ENCODE results near the gene EHD2. TPM values are rescaled to one million over a fixed set of nuclear protein-coding genes. Genes with fewer than 3 reads are reported as not detected.
A peak's percentile ranks its signal among the peaks of the same experiment; 100 is the strongest.

Gene EHD2
- total RNA-seq, 4 donors from 2014 or later = 149 to 383 (median 159) TPM

DNA sequence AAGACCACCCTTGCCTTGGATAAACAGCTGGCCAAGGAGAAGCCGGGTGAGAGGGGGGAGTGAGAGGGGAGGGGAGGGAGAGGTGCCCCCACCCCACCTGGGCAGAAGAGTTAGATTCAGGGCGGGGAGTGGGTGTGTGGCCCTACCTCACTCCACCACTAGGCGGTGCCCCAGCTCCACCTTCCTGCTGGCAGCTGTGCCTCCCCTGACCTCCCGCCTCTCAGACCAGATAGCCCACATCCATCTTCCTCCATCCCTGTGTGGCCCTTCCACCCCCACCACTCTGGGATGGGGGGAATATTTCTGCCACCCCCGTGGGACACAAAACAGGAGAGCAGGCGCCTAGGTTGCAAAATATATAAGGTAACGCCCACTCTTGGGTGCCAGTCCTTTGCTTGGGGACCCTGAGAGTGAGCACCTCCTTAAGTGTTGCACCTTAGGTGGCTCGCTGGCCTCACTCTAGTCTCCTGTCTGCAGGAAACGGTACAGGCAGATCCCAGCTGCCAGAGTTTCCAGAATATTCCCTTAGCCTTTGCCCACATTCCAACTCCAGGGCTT, 13.8 kb upstream of the EHD2 start:
- ATAC-seq = no peak
- Histone ChIP-seq H3K36me3 (peaks cover 0 to 72% of the 10 kb centered on the region in 2 donors), H3K27ac (peak overlapping the region in 3 of 4 donors; percentile 62 to 80 (median 73)), H3K9me3 (no peaks in the 10 kb centered on the region), H3K4me3 (no peak overlapping the region), H3K27me3 (no peaks in the 10 kb centered on the region), H3K4me1 (peaks cover 0 to 33% (median 0%) of the 10 kb centered on the region in 3 donors)
- TF ChIP-seq, protein P1, sequence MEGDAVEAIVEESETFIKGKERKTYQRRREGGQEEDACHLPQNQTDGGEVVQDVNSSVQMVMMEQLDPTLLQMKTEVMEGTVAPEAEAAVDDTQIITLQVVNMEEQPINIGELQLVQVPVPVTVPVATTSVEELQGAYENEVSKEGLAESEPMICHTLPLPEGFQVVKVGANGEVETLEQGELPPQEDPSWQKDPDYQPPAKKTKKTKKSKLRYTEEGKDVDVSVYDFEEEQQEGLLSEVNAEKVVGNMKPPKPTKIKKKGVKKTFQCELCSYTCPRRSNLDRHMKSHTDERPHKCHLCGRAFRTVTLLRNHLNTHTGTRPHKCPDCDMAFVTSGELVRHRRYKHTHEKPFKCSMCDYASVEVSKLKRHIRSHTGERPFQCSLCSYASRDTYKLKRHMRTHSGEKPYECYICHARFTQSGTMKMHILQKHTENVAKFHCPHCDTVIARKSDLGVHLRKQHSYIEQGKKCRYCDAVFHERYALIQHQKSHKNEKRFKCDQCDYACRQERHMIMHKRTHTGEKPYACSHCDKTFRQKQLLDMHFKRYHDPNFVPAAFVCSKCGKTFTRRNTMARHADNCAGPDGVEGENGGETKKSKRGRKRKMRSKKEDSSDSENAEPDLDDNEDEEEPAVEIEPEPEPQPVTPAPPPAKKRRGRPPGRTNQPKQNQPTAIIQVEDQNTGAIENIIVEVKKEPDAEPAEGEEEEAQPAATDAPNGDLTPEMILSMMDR (IDR thresholded peaks at IDR 0.05) = peak in 3 of 4 experiments; percentile 80 to 85 (median 80)
- no peak for TF ChIP-seq POLR2A (IDR thresholded peaks at IDR 0.05)
- WGBS, 2 donors (ENCODE audit: low coverage in 1 of 2) = 60 to 90% methylated on average over 1 to 2 of the region's 9 CpGs

DNA sequence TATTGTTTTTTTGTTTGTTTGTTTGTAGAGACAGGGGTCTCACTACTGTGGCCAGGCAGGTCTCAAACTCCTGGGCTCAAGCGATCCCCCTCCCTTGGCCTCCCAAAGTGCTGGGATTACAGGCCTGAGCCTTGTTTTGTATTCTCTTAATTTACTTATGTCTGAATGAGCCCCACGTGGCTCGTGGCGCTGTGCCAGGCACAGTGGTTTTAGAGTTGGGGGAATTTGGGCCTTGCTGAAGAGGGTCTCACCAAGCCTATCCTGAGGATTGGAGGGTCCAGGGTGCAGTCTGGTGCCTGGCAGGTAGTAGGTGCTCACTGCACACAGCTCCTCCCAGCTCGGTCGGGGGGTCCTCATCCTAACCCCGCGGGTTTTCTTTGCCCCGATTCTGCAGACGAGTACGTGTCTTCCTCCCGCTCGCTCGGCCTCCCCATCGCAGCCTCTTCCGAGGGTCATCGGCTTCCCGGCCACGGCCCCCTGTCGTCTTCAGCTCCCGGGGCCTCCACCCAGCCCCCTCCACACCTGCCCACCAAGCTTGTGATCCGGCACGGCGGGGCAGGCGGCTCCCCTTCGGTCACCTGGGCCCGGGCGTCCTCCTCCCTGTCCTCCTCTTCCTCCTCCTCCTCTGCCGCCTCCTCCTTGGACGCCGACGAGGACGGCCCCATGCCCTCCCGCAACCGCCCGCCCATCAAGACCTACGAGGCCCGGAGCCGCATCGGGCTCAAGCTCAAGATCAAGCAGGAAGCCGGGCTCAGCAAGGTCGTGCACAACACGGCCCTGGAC, 12.1 kb upstream of the EHD2 start:
- Histone ChIP-seq H3K27me3 (no peaks in the 10 kb centered on the region), H3K9me3 (no peaks in the 10 kb centered on the region), H3K4me3 (no peak overlapping the region), H3K27ac (peak overlapping the region in 1 of 4 donors; percentile 15), H3K4me1 (peaks cover 0 to 36% (median 0%) of the 10 kb centered on the region in 3 donors), H3K36me3 (peaks cover 0 to 55% of the 10 kb centered on the region in 2 donors)
- no peak for ATAC-seq
- WGBS, 2 donors (ENCODE audit: low coverage in 1 of 2) = 88% methylated on average over 17 of the region's 43 CpGs; no CpG with 5 or more reads in 1 of the 2 donors
- TF ChIP-seq, protein P1 (IDR thresholded peaks at IDR 0.05) = no peak
- TF ChIP-seq POLR2A (IDR thresholded peaks at IDR 0.05) (no peak), POLR2AphosphoS5 (IDR thresholded peaks at IDR 0.05) (no peak)

DNA sequence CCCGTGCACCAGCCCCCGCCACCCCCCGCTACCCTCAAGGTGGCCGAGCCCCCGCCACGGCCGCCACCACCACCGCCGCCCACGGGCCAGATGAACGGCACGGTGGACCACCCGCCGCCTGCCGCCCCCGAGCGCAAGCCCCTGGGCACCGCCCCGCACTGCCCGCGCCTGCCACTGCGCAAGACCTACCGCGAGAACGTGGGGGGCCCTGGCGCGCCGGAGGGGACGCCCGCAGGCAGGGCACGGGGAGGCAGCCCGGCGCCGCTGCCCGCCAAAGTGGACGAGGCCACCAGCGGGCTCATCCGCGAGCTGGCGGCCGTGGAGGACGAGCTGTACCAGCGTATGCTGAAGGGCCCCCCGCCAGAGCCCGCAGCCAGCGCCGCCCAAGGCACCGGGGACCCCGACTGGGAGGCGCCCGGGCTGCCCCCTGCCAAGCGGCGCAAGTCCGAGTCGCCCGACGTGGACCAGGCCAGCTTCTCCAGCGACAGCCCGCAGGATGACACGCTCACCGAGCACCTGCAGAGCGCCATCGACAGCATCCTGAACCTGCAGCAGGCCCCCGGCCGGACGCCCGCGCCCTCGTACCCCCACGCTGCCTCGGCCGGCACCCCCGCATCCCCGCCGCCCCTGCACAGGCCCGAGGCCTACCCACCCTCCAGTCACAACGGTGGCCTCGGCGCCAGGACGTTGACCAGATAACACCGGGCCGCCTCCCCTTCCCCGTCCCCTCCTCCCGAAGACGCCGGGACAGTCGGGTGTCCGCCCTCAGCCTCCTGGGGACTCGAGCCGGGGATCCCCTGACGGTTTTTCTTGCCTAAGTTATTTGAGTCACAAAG, 11.3 kb upstream of the EHD2 start:
- Histone ChIP-seq H3K4me3 (no peak overlapping the region), H3K4me1 (peaks cover 0 to 37% (median 0%) of the 10 kb centered on the region in 3 donors), H3K27ac (peak overlapping the region in 2 of 4 donors; percentile 64 to 73), H3K9me3 (no peaks in the 10 kb centered on the region), H3K36me3 (peaks cover 0 to 49% of the 10 kb centered on the region in 2 donors), H3K27me3 (no peaks in the 10 kb centered on the region)
- WGBS, 2 donors (ENCODE audit: low coverage in 1 of 2) = no CpG with 5 or more reads among the region's 91 CpGs
- ATAC-seq = no peak
- no peak for TF ChIP-seq POLR2A (IDR thresholded peaks at IDR 0.05)
- TF ChIP-seq POLR2AphosphoS5 (IDR thresholded peaks at IDR 0.05) = no peak
- TF ChIP-seq, protein P1 (IDR thresholded peaks at IDR 0.05) = no peak
- no peak for TF ChIP-seq EP300 (IDR thresholded peaks at IDR 0.05)

DNA sequence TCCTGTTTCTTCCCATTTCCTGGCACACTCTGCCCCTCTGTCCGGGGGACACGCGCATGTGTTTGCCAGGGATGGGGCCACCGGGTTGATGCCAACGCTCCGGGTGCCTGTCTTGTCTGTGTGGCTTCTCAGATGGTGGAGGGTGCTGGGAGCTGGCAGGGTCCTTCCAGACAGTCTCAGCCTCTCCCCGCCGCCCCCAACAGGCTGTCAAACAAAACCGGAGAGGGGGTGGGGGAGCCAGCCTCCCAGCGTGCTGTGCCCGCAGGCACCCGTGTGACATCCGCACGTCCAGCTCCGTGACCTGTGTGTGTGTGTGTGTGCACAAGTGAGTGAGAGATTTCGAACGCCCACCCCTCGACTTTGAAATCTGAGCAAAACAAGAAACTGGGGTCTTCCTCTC, 10.6 kb upstream of the EHD2 start:
- peak overlapping the region in 2 of 4 donors; percentile 64 to 73 for H3K27ac ChIP-seq
- no peak overlapping the region for H3K4me3 ChIP-seq
- no peak for ATAC-seq
- H3K27me3 ChIP-seq = no peaks in the 10 kb centered on the region
- H3K36me3 ChIP-seq = peaks cover 0 to 49% of the 10 kb centered on the region in 2 donors
- WGBS, 2 donors (ENCODE audit: low coverage in 1 of 2) = 84 to 94% methylated on average over 3 to 6 of the region's 18 CpGs
- H3K4me1 ChIP-seq = peaks cover 0 to 40% (median 0%) of the 10 kb centered on the region in 3 donors
- TF ChIP-seq EP300 (IDR thresholded peaks at IDR 0.05) (no peak), POLR2AphosphoS5 (IDR thresholded peaks at IDR 0.05) (no peak), POLR2A (IDR thresholded peaks at IDR 0.05) (no peak)
- TF ChIP-seq, protein P1 (IDR thresholded peaks at IDR 0.05) = no peak
- H3K9me3 ChIP-seq = no peaks in the 10 kb centered on the region

All from gastroesophageal sphincter (tissue), 4 donors.